Spleen (tissue), 11 donors: ENCODE measurements around the gene COL5A1. TPM values are rescaled to one million over a fixed set of nuclear protein-coding genes. Genes with fewer than 3 reads are reported as not detected.

ENCODE experiments used
- DNase-seq: peaks from one replicate; pipeline ENCODE4 v3.0.0-alpha.2; 2020
- H3K27ac ChIP-seq, 8 donors: fragments of 200-600 bp; sonication (generic) in 7 of 8; 1 replicate in 4 of 8; 2 replicates in 4 of 8; pipeline versions ENCODE4 v1.5.0 to v1.8.0; 2016 to 2021; ENCODE audit warnings: inconsistent platforms in 4 of 8, mild to moderate bottlenecking in 4 of 8, moderate library complexity in 1 of 8
- H3K27me3 ChIP-seq, 7 donors: fragments of 200-600 bp; sonication (generic) in 6 of 7; replicated peaks in 1 of 7; 1 replicate in 4 of 7; 2 replicates in 3 of 7; pipeline versions ENCODE4 v1.5.0 to v1.8.0; 2016 to 2021; ENCODE audit warnings: inconsistent platforms in 3 of 7, mild to moderate bottlenecking in 1 of 7
- H3K36me3 ChIP-seq, 6 donors: fragments of 200-600 bp; sonication (generic) in 5 of 6; 1 replicate in 4 of 6; 2 replicates in 2 of 6; pipeline versions ENCODE4 v1.5.0 to v1.8.0; 2016 to 2021; ENCODE audit warnings: inconsistent platforms in 2 of 6
- H3K4me1 ChIP-seq, 6 donors: fragments of 200-600 bp; sonication (generic) in 5 of 6; 1 replicate in 3 of 6; 2 replicates in 3 of 6; pipeline versions ENCODE4 v1.5.0 to v1.8.0; 2016 to 2021; ENCODE audit warnings: inconsistent platforms in 3 of 6
- H3K4me3 ChIP-seq, 8 donors: fragments of 200-600 bp; sonication (generic) in 7 of 8; 1 replicate in 4 of 8; 2 replicates in 4 of 8; pipeline versions ENCODE4 v1.5.0 to v1.8.0; 2016 to 2021; ENCODE audit warnings: inconsistent platforms in 4 of 8, mild to moderate bottlenecking in 4 of 8, moderate library complexity in 2 of 8
- H3K9me3 ChIP-seq, 8 donors: fragments of 200-600 bp; sonication (generic) in 7 of 8; 1 replicate in 4 of 8; 2 replicates in 4 of 8; pipeline versions ENCODE4 v1.5.0 to v1.8.0; 2016 to 2021; ENCODE audit warnings: inconsistent platforms in 4 of 8
- CTCF ChIP-seq, 11 experiments: fragments of 200-600 bp in 7 of 11; fragments of 450-650 bp in 4 of 11; sonication (generic) in 4 of 11; IDR thresholded peaks in 8 of 11; conservative IDR thresholded peaks in 3 of 11; 1 replicate in 7 of 11; 2 replicates in 4 of 11; pipeline versions ENCODE4 v1.4.0 to v1.8.0; 2016 to 2021; ENCODE audit warnings: antibody characterized with exemption in 11 of 11, inconsistent platforms in 4 of 11, mild to moderate bottlenecking in 1 of 11
- POLR2A ChIP-seq, 3 donors: fragments of 450-650 bp; IDR thresholded peaks; one replicate each; pipeline ENCODE4 v1.5.1; 2017; ENCODE audit warnings: antibody characterized with exemption in 3 of 3, mild to moderate bottlenecking in 1 of 3
- POLR2AphosphoS5 ChIP-seq, 3 donors: sonication (generic); formaldehyde crosslinking; IDR thresholded peaks; one replicate each; pipeline ENCODE4 v1.5.1; 2017; ENCODE audit warnings: antibody characterized with exemption in 3 of 3
- WGBS, 5 donors: extraction: QIAGEN DNeasy Blood & Tissue Kit in 3 of 5; methylation state at CpG; one replicate each; pipeline versions ENCODE4 v1.1.5 to v1.1.7; 2013 to 2018; 5-methylcytosine and 5-hydroxymethylcytosine counted together
- intact Hi-C: fragments of 100-400 bp; cut with DNase I; formaldehyde crosslinking; loops from one replicate; pipeline ENCODE4 v1.15.0; 2023; ENCODE audit warnings: low total_unique reads
- polyA plus RNA-seq, 3 donors: library from polyadenylated mRNA; stranded (reverse); fragments of 200-250 nt; gene quantifications; one replicate each; pipeline ENCODE4 v1.2.1, GENCODE V29; 2013
- total RNA-seq, 7 donors: library from RNA; depleted of rRNA in 3 of 7; stranded (reverse); fragments of >200 nt in 3 of 7; fragmentation: NEBNext Ultra II Directional in 4 of 7; extraction: Animal tissue kit (Norgen Biotek cat#: 25700) in 4 of 7; gene quantifications; one replicate each; pipeline versions ENCODE4 v1.1.0 to v1.2.1, GENCODE V29; 2016 to 2021
- donor health status: healthy with polysubstance abuse.
- donor health status: DM: no; HTN: no; CAD: no; lungs with moderate emphysema.
- donor health status: DM: no; HTN: no; CAD: no.
- donor health status: Bipolar disorder and iron deficiency.
- donor health status: healthy.
- donor health status: DM: no; HTN: no; CAD: no.
- donor health status: DM: yes; HTN: yes; CAD: no.

COL5A1 gene
- total and polyA plus RNA-seq, 10 donors = 2.6 to 50.6 (median 23.7) TPM

GRCh38 chr9:134789168-134789567, 147.6 kb downstream of the COL5A1 start:
- Histone ChIP-seq H3K27me3 (peaks cover 0 to 23% (median 0%) of the 10 kb centered on the region in 7 donors), H3K4me3 (no peak overlapping the region), H3K27ac (peak overlapping the region in 4 of 8 donors; percentile 19 to 70 (median 32)), H3K9me3 (no peaks in the 10 kb centered on the region), H3K36me3 (peaks cover 0 to 14% (median 0%) of the 10 kb centered on the region in 6 donors), H3K4me1 (peaks cover 0 to 19% (median 3%) of the 10 kb centered on the region in 6 donors)
- intact Hi-C loops = no loop called here
- no peak for DNase-seq
- TF ChIP-seq POLR2A (IDR thresholded peaks at IDR 0.05) (no peak), CTCF (IDR thresholded peaks at IDR 0.05 in 8 of 11, conservative IDR thresholded peaks at IDR 0.05 in 3 of 11) (no peak)
- 64 to 76% (median 72%) methylated on average over 8 of the region's 8 CpGs for WGBS, 5 donors

- DNase-seq = no peak
- Histone ChIP-seq H3K27me3 (peaks cover 0 to 19% (median 0%) of the 10 kb centered on the region in 7 donors), H3K4me1 (peaks cover 0 to 3% (median 0%) of the 10 kb centered on the region in 6 donors), H3K36me3 (peaks cover 0 to 14% (median 0%) of the 10 kb centered on the region in 6 donors), H3K9me3 (no peaks in the 10 kb centered on the region), H3K27ac (no peak overlapping the region), H3K4me3 (no peak overlapping the region)
- intact Hi-C loops = no loop called here
- TF ChIP-seq POLR2AphosphoS5 (IDR thresholded peaks at IDR 0.05) (no peak), CTCF (IDR thresholded peaks at IDR 0.05 in 8 of 11, conservative IDR thresholded peaks at IDR 0.05 in 3 of 11) (no peak), POLR2A (IDR thresholded peaks at IDR 0.05) (no peak)
- WGBS, 5 donors = 82 to 85% (median 83%) methylated on average over 8 to 9 of the region's 9 CpGs; no CpG with 5 or more reads in 1 of the 5 donors
Measured at GRCh38 chr9:134791009-134791408, 149.4 kb downstream of the COL5A1 start.

- Histone ChIP-seq H3K36me3 (peaks cover 0 to 19% (median 0%) of the 10 kb centered on the region in 6 donors), H3K27ac (no peak overlapping the region), H3K4me3 (no peak overlapping the region), H3K27me3 (peaks cover 0 to 12% (median 0%) of the 10 kb centered on the region in 7 donors), H3K9me3 (no peaks in the 10 kb centered on the region), H3K4me1 (no peaks in the 10 kb centered on the region)
- no peak for DNase-seq
- 45 to 91% (median 77%) methylated on average over 6 to 21 of the region's 21 CpGs for WGBS, 5 donors
- intact Hi-C loops = no loop called here
- no peak for TF ChIP-seq CTCF (IDR thresholded peaks at IDR 0.05 in 8 of 11, conservative IDR thresholded peaks at IDR 0.05 in 3 of 11)
Measured at GRCh38 chr9:134792627-134793026, 151.0 kb downstream of the COL5A1 start.

- no peaks in the 10 kb centered on the region for H3K4me1 ChIP-seq
- peaks cover 0 to 12% (median 0%) of the 10 kb centered on the region in 7 donors for H3K27me3 ChIP-seq
- no peak overlapping the region for H3K4me3 ChIP-seq
- intact Hi-C loops = no loop called here
- H3K36me3 ChIP-seq = peaks cover 0 to 24% (median 0%) of the 10 kb centered on the region in 6 donors
- no peak for DNase-seq
- no peak overlapping the region for H3K27ac ChIP-seq
- TF ChIP-seq CTCF (IDR thresholded peaks at IDR 0.05 in 8 of 11, conservative IDR thresholded peaks at IDR 0.05 in 3 of 11) = no peak
- TF ChIP-seq POLR2A (IDR thresholded peaks at IDR 0.05) = no peak
- no peak for TF ChIP-seq POLR2AphosphoS5 (IDR thresholded peaks at IDR 0.05)
- WGBS, 5 donors = 88 to 94% (median 90%) methylated on average over 23 of the region's 23 CpGs
- H3K9me3 ChIP-seq = no peaks in the 10 kb centered on the region
Measured at GRCh38 chr9:134793288-134794188, 151.9 kb downstream of the COL5A1 start.
